Colonic mucosa (tissue), 4 donors: ENCODE measurements around the gene KCNJ13. TPM values are rescaled to one million over a fixed set of nuclear protein-coding genes. Genes with fewer than 3 reads are reported as not detected.

Experiments used
- DNase-seq: peaks from one replicate; pipeline ENCODE4 v3.0.0-alpha.2; 2020
- H3K27ac ChIP-seq: fragments of 200-600 bp; one replicate; pipeline ENCODE4 v1.8.0; 2021
- H3K27me3 ChIP-seq: fragments of 200-600 bp; one replicate; pipeline ENCODE4 v1.8.0; 2021
- H3K36me3 ChIP-seq: fragments of 200-600 bp; one replicate; pipeline ENCODE4 v1.8.0; 2021
- H3K4me1 ChIP-seq: fragments of 200-600 bp; one replicate; pipeline ENCODE4 v1.8.0; 2021; ENCODE audit warnings: mild to moderate bottlenecking
- H3K4me3 ChIP-seq: fragments of 200-600 bp; one replicate; pipeline ENCODE4 v1.8.0; 2021
- H3K9ac ChIP-seq, 2 donors: one replicate each; pipeline ENCODE4 v1.7.0; 2013; ENCODE audit warnings: control low read depth in 2 of 2, low read depth in 2 of 2, low read length in 2 of 2
- H3K9me3 ChIP-seq: fragments of 200-600 bp; one replicate; pipeline ENCODE4 v1.8.0; 2021
- intact Hi-C: fragments of 100-400 bp; cut with DNase I; formaldehyde crosslinking; loops from one replicate; pipeline ENCODE4 v1.14.1; 2022
- total RNA-seq, 2 donors: library from RNA; stranded (reverse); fragmentation: NEBNext Ultra II Directional in 1 of 2; extraction: Animal tissue kit (Norgen Biotek cat#: 25700) in 1 of 2; gene quantifications; one replicate each; pipeline ENCODE4 v1.2.1, GENCODE V29; 2021
- TF ChIP-seq, protein P1 (sequence below): fragments of 200-600 bp; IDR thresholded peaks from one replicate; pipeline ENCODE4 v1.8.0; 2022; ENCODE audit warnings: antibody characterized with exemption, mild to moderate bottlenecking
- donor health status: healthy.
- donor health status: DM: no; HTN: no; CAD: no.
- donor health status: DM: no; HTN: no; CAD: no.

KCNJ13 gene
- total RNA-seq, 2 donors from 2014 or later = 0.32 TPM; not detected in 1

- intact Hi-C loops = no loop called here
- Histone ChIP-seq H3K4me3 (no peak overlapping the region), H3K27ac (no peak overlapping the region), H3K4me1 (no peaks in the 10 kb centered on the region), H3K27me3 (no peaks in the 10 kb centered on the region), H3K9me3 (no peaks in the 10 kb centered on the region), H3K9ac (no peak overlapping the region), H3K36me3 (no peaks in the 10 kb centered on the region)
- no peak for DNase-seq
- TF ChIP-seq, protein P1, sequence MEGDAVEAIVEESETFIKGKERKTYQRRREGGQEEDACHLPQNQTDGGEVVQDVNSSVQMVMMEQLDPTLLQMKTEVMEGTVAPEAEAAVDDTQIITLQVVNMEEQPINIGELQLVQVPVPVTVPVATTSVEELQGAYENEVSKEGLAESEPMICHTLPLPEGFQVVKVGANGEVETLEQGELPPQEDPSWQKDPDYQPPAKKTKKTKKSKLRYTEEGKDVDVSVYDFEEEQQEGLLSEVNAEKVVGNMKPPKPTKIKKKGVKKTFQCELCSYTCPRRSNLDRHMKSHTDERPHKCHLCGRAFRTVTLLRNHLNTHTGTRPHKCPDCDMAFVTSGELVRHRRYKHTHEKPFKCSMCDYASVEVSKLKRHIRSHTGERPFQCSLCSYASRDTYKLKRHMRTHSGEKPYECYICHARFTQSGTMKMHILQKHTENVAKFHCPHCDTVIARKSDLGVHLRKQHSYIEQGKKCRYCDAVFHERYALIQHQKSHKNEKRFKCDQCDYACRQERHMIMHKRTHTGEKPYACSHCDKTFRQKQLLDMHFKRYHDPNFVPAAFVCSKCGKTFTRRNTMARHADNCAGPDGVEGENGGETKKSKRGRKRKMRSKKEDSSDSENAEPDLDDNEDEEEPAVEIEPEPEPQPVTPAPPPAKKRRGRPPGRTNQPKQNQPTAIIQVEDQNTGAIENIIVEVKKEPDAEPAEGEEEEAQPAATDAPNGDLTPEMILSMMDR = no peak
Measured at GRCh38 chr2:232781765-232782164, 5.4 kb upstream of the KCNJ13 start.

DNA sequence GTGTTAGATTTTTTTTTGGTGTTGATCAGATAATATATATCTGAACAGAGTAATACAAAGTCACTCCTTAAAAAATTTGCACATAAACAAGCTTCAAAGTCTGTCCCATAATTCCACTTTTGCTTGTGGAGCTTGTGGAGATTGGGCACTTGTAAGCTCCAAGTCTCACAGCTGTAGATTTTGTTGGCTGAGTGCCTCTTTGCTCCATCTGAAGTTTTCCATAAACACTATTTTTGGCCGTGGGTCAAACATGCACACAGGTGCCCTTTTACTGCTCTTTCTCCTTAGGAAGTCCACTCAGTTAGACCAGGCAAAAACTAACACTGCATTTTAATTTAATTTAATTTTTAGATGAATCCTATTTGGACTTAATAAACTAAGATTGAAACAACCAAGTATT, 3.6 kb upstream of the KCNJ13 start:
- DNase-seq = peak; percentile 38
- H3K4me1 ChIP-seq = no peaks in the 10 kb centered on the region
- no peak overlapping the region for H3K9ac ChIP-seq
- H3K27ac ChIP-seq = no peak overlapping the region
- H3K4me3 ChIP-seq = no peak overlapping the region
- H3K36me3 ChIP-seq = no peaks in the 10 kb centered on the region
- H3K27me3 ChIP-seq = no peaks in the 10 kb centered on the region
- no peaks in the 10 kb centered on the region for H3K9me3 ChIP-seq
- TF ChIP-seq, protein P1 = no peak
- intact Hi-C loops = no loop called here

- TF ChIP-seq, protein P1 = no peak
- no peak overlapping the region for H3K27ac ChIP-seq
- H3K9ac ChIP-seq = no peak overlapping the region
- no peaks in the 10 kb centered on the region for H3K4me1 ChIP-seq
- H3K9me3 ChIP-seq = no peaks in the 10 kb centered on the region
- DNase-seq = no peak
- H3K4me3 ChIP-seq = no peak overlapping the region
- H3K27me3 ChIP-seq = no peaks in the 10 kb centered on the region
- intact Hi-C loops = no loop called here
- H3K36me3 ChIP-seq = no peaks in the 10 kb centered on the region
Measured at GRCh38 chr2:232779465-232779864, 3.1 kb upstream of the KCNJ13 start.

DNA sequence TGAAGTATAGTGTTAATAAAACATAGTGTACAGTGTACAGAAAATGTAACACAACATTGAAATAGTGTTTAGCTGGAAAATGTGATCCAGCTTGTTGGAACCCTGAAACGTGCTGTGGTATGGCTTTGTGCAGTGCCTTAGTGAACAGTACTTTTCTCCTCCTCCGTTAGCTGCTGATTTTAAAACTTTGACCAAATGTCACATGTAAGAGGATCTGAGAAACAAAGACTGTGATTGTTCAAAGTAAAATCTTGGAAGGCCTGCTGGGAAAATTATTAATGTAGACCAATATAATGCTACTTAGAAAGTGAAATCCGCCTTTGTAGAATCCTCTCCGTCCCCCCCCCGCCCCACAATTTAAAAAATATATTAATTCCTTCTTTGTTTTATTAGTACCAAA, 911 bp upstream of the KCNJ13 start:
- Histone ChIP-seq H3K9me3 (no peaks in the 10 kb centered on the region), H3K9ac (no peak overlapping the region), H3K4me1 (no peaks in the 10 kb centered on the region), H3K36me3 (no peaks in the 10 kb centered on the region), H3K27ac (no peak overlapping the region), H3K27me3 (no peaks in the 10 kb centered on the region), H3K4me3 (no peak overlapping the region)
- no peak for DNase-seq
- intact Hi-C loops = no loop called here
- TF ChIP-seq, protein P1 = no peak

DNA sequence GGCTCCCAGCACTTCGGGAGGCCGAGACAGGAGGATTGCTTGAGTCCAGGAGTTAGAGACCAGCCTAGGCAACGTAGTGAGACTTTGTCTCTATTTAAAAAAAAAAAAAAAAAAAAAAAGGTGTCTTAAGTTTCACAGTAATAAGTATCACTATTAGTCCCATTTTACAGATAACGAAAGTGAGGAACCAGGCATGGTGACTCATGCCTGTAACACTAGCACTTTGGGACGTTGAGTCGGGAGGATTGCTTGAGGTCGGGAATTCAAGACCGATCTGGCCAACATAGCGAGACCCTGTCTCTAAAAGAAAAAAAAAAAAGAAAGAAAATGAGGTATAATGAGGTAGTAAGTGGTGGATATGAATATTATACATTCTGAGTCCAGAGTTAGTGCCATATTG, 2.5 kb downstream of the KCNJ13 start:
- H3K27me3 ChIP-seq = no peaks in the 10 kb centered on the region
- H3K4me1 ChIP-seq = no peaks in the 10 kb centered on the region
- H3K9ac ChIP-seq = no peak overlapping the region
- H3K9me3 ChIP-seq = no peaks in the 10 kb centered on the region
- no peak overlapping the region for H3K4me3 ChIP-seq
- intact Hi-C loops = no loop called here
- TF ChIP-seq, protein P1 = no peak
- DNase-seq = no peak
- H3K36me3 ChIP-seq = no peaks in the 10 kb centered on the region
- H3K27ac ChIP-seq = no peak overlapping the region

GRCh38 chr2:232772531-232772930, 3.8 kb downstream of the KCNJ13 start:
- no peak for DNase-seq
- no peak overlapping the region for H3K4me3 ChIP-seq
- no peaks in the 10 kb centered on the region for H3K9me3 ChIP-seq
- TF ChIP-seq, protein P1 = no peak
- H3K9ac ChIP-seq = no peak overlapping the region
- H3K36me3 ChIP-seq = no peaks in the 10 kb centered on the region
- no peak overlapping the region for H3K27ac ChIP-seq
- no peaks in the 10 kb centered on the region for H3K27me3 ChIP-seq
- intact Hi-C loops = no loop called here
- no peaks in the 10 kb centered on the region for H3K4me1 ChIP-seq
